GM12873 (cell line): Measurements from ENCODE around the gene ADAM15.

Experiments
- TF ChIP-seq, protein P1 (sequence below): IDR thresholded peaks from 2 replicates; pipeline ENCODE4 v1.5.1; 2012; ENCODE audit warnings: low read depth, mild to moderate bottlenecking, moderate library complexity, low read length, control low read depth; ENCODE audit not compliant: insufficient read depth; ENCODE audit errors: missing control alignments

Gene ADAM15

DNA sequence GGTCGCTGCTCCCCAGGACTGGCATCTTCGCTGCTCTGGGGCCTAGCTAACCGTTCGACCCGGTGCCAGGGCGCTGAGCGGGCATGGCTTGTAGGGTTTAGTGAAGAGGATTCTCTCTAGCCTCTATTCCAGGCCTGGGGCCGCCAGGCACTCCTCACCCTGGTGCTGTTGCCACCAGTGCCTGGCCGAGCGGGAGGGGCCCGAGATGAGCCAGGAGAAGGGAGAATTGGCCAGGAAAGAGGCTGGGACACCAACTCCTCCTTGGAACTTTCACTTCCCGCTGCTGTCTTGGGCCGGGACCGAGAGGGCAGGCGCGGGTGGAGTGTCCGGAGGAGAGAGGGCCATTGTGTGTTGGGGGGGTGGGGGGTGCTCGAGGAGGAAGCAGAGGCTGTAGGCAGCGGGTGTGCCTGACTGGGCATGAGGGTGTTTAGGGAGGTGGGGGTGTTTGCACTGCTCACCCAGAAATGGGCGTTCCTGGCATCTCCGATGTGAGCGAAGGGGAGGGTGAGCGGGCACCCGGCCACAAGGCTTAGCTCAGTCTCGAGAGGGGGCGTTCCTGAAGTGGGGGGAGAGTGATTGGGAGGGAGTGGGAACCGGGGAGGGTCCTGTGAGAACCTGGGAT, 772 bp downstream of the ADAM15 start:
- TF ChIP-seq, protein P1, sequence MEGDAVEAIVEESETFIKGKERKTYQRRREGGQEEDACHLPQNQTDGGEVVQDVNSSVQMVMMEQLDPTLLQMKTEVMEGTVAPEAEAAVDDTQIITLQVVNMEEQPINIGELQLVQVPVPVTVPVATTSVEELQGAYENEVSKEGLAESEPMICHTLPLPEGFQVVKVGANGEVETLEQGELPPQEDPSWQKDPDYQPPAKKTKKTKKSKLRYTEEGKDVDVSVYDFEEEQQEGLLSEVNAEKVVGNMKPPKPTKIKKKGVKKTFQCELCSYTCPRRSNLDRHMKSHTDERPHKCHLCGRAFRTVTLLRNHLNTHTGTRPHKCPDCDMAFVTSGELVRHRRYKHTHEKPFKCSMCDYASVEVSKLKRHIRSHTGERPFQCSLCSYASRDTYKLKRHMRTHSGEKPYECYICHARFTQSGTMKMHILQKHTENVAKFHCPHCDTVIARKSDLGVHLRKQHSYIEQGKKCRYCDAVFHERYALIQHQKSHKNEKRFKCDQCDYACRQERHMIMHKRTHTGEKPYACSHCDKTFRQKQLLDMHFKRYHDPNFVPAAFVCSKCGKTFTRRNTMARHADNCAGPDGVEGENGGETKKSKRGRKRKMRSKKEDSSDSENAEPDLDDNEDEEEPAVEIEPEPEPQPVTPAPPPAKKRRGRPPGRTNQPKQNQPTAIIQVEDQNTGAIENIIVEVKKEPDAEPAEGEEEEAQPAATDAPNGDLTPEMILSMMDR = no peak

DNA sequence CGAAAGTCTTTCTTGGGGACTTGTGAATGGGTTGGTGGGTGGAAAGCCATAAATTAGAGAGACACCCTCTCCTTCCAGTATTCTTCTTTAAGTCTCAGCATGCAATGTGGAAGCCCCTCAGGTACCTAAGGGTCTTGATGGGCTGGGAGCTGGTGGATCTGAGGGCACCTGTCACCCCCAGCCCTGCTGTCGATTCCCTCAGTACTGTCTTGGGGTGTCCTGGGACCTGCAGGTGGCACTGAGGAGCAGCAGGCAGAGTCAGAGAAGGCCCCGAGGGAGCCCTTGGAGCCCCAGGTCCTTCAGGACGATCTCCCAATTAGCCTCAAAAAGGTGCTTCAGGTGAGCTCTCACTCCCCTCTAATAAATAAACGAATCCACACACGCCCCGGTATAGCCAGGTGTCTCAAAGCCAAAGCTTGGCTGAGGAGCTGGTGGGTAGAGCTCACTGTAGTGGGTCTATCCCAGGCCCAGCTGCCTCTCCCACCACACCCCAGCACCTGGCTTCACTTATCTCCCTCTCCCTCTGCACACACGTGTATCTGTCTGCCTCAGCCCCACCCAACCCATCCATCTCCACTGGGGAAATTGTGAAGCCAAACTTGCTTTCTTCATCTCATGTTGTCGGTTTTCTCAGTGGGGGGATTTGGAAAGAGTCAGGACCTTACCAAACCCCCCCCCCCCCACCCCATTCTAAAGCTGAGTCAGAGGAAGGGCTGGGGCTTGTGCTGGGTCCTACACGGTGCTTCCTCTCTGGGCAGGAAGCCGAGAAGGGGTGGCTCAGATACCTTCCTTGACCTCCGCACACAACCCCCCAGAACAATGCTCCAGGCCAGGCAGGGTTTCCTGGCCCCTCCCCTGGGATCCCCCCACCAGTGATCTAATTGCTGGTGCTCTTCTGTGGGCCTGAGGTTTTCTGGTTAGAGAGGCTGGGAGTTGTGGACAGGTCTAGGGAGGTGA, 1.6 kb downstream of the ADAM15 start:
- TF ChIP-seq, protein P1 = peak; percentile 55

GRCh38 chr1:155053531-155054105, 2.5 kb downstream of the ADAM15 start:
- TF ChIP-seq, protein P1 = no peak

DNA sequence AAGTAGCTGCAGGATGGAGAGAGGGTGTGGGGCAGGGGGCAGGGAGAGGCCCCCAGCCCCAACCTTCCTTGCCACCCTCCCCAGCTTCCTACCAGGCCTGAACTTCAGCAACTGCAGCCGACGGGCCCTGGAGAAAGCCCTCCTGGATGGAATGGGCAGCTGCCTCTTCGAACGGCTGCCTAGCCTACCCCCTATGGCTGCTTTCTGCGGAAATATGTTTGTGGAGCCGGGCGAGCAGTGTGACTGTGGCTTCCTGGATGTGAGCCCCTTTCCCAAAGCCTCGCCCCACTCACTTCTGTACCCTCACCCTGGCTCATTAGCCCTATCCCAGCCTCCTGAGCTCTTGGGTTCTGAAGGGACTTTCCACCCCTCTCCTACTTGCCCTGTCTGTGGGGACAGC, 6.0 kb downstream of the ADAM15 start:
- TF ChIP-seq, protein P1 = no peak

GRCh38 chr1:155057788-155058211, 6.7 kb downstream of the ADAM15 start:
- TF ChIP-seq, protein P1 = no peak

GRCh38 chr1:155060736-155061135, 9.6 kb downstream of the ADAM15 start:
- TF ChIP-seq, protein P1 = no peak
